ENCODE results near the gene CRAMP1.
A peak's percentile ranks its signal among the peaks of the same experiment; 100 is the strongest.

The CRAMP1 gene

GRCh38 chr16:1662543-1662942, 50.4 kb downstream of the CRAMP1 start:
- no peak for DNase-seq

GRCh38 chr16:1665829-1666228, 53.7 kb downstream of the CRAMP1 start:
- DNase-seq, result no peak

GRCh38 chr16:1666316-1666715, 54.2 kb downstream of the CRAMP1 start:
- no peak for DNase-seq

- DNase-seq, result no peak
These were observed 55.1 kb downstream of the CRAMP1 start for GRCh38 chr16:1667271-1667670.

- no peak for DNase-seq
These were observed 55.8 kb downstream of the CRAMP1 start for GRCh38 chr16:1667916-1668315.

GRCh38 chr16:1668612-1669319, 56.6 kb downstream of the CRAMP1 start:
- DNase-seq, result no peak

GRCh38 chr16:1669698-1670097, 57.5 kb downstream of the CRAMP1 start:
- no peak for DNase-seq

GRCh38 chr16:1670371-1670770, 58.2 kb downstream of the CRAMP1 start:
- no peak for DNase-seq

- no peak for DNase-seq
These were observed 58.7 kb downstream of the CRAMP1 start for GRCh38 chr16:1670866-1671265.

GRCh38 chr16:1673424-1674151, 61.4 kb downstream of the CRAMP1 start:
- no peak for DNase-seq

- no peak for DNase-seq
These were observed 62.1 kb downstream of the CRAMP1 start for GRCh38 chr16:1674306-1674705.

GRCh38 chr16:1674751-1675664, 62.8 kb downstream of the CRAMP1 start:
- no peak for DNase-seq

- DNase-seq, result no peak
These were observed 64.5 kb downstream of the CRAMP1 start for GRCh38 chr16:1676661-1677060.

GRCh38 chr16:1677339-1677738, 65.2 kb downstream of the CRAMP1 start:
- no peak for DNase-seq

- DNase-seq, result peak; percentile 98
These were observed 65.9 kb downstream of the CRAMP1 start, which contains the start of gene JPT2 for GRCh38 chr16:1677942-1678499. Gene JPT2, plus strand, starts transcription at chr16:1678279. Its CDS starts 34 bp downstream, at chr16:1678313.

GRCh38 chr16:1678500-1679098, 66.4 kb downstream of the CRAMP1 start:
- peak; percentile 39 for DNase-seq

GRCh38 chr16:1680361-1680760, 68.2 kb downstream of the CRAMP1 start:
- no peak for DNase-seq

- DNase-seq, result no peak
These were observed 68.9 kb downstream of the CRAMP1 start for GRCh38 chr16:1681032-1681431.

- DNase-seq, result no peak
These were observed 75.5 kb downstream of the CRAMP1 start for GRCh38 chr16:1687427-1688316.

- DNase-seq, result no peak
These were observed 76.8 kb downstream of the CRAMP1 start for GRCh38 chr16:1688807-1689560.

- no peak for DNase-seq
These were observed 77.7 kb downstream of the CRAMP1 start for GRCh38 chr16:1689853-1690252.
